GOT3 (cell line): Measurements from ENCODE around the gene SLC22A2.
"Not testable (repeated sequence)": the region's sequence is repeated elsewhere in the genome, so short reads cannot be mapped to it uniquely, and the experiment has no call there.

Source experiments
- DNase-seq: peaks from one replicate; lab custom pipeline; 2025; ENCODE audit warnings: mixed read lengths; lab: John Stamatoyannopoulos, UW

Gene SLC22A2

GRCh38 chr6:160258346-160259142 is at the start of gene SLC22A2:
Gene SLC22A2 (minus strand): TSS chr6:160258821. CDS start chr6:160258757, 64 bp downstream.
- DNase-seq: no peak

GRCh38 chr6:160305926-160306713 is 47.5 kb upstream of the SLC22A2 start:
- no peak for DNase-seq

GRCh38 chr6:160303806-160304205 is 45.2 kb upstream of the SLC22A2 start:
- DNase-seq: no peak

DNA sequence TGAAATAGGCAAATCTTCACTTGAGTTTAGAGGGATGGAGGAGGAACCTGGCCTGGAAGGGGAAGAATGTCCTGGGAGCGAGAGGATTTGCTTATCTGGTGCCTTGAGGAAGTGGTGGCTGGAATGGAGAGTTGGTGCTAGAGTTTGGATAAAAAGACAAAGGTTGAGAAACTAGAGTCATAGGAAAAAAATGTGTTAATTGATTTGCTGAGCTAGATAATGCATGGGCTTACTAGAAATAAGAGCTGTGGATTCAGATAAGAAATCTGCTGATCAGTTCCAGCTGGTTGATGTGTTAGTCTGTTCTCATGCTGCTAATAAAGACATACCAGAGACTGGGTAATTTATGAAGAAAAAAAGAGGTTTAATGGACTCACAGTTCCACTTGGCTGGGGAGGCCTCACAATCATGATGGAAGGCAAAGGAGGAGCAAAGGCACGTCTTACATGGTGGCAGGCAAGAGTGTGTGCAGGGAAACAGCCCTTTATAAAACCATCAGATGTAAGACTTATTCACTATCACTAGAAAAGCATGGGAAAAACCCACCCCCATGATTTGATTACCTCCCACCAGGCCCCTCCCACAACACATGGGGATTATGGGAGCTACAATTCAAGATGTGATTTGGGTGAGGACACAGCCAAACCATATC is 43.9 kb upstream of the SLC22A2 start:
- DNase-seq: not testable (repeated sequence)

GRCh38 chr6:160301339-160301738 is 42.7 kb upstream of the SLC22A2 start:
- no peak for DNase-seq

DNA sequence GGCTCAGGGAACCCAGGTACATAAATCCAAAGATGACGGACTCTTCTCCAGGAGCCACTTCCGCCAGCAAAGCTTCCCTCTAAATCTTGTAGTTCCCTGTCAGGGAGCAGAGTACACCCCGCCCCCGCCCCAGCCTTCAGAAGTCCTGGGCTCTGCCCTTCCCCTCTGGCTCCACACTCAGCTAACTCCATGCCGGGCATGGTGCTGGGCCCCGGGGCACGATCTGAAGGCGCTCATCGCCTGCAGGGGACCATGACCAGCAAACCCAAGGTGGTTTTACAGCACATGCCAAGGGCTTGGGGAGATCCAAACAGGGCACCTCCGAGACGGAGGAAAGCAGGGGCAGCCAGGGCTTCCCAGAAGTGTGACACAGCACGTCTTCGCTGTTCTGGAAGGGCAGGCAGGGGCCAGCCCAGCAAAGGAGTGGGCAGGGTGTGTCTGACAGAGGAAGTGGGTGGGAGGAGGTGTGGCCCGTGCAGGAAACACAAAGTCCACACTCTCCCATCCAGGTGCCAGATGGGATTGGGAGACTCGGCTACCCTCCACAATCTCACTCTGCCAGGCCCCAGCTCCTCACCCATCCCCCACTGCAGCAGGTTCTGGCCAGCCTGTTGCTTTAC is 41.6 kb upstream of the SLC22A2 start:
- no peak for DNase-seq

- DNase-seq: no peak
Observed at GRCh38 chr6:160299559-160299958, 40.9 kb upstream of the SLC22A2 start.

GRCh38 chr6:160298121-160298520 is 39.5 kb upstream of the SLC22A2 start:
- DNase-seq: no peak

- no peak for DNase-seq
Observed at GRCh38 chr6:160297310-160297709, 38.7 kb upstream of the SLC22A2 start.

DNA sequence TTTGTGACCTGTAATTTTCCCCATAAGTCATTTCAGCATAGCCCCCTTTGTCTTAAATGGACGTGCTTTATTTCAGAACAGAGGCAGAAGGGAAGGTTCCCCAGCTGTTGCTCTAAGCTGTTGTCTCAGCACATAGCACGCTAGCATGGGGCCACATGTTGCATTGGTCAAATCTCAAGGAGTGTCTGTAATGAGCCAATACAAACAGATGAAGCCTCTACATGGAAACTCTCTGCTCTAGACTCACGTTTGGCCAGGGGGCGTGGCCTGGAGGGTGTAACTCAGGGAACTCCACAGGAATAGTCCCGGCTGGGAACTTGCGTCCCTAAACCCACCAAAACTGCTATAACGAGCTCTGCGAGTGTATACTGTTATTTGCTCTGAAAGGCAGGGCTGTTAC is 35.2 kb upstream of the SLC22A2 start:
- no peak for DNase-seq

- DNase-seq: no peak
Observed at GRCh38 chr6:160285541-160286105, 27.0 kb upstream of the SLC22A2 start.

DNA sequence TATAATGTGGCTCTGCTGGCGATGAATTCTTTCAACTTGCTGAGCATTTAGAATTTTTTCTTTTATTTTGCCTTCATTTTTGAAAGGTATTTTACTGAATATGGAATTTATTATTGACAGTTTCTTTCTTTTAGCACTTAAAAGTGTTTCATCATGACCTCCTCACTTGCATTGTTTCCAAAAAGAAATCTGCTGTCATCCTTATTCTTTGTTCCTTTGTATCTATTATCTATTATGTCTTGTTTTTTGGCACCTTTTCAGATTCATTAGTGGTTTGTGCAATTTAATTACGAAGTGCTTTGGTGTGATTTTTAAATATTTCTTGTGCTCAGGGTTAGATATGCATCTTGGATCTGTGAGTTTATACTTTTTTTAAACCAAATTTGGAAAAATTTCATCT is 26.0 kb upstream of the SLC22A2 start:
- DNase-seq: no peak

DNA sequence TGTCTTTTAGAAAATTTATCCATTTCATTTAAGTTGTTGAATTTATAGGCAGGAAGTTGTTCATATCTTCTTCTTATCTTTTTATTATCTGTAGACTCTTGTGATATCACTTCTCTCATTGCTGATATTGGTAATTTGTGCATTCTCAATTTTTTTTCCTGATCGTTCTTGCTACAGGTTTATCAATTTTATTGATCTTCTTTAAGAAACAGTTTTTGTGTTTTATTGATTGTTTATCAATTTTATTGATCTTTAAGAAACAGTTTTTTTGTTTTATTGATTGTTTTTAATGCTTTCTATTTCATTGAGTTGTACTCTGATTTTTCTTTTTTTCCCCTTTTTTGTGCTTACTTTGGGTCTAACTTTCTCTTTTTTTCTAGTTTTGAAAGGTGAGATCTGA is 23.8 kb upstream of the SLC22A2 start:
- no peak for DNase-seq

GRCh38 chr6:160279850-160280249 is 21.2 kb upstream of the SLC22A2 start:
- DNase-seq: no peak

GRCh38 chr6:160278786-160279310 is 20.2 kb upstream of the SLC22A2 start:
- DNase-seq: no peak

- no peak for DNase-seq
Observed at GRCh38 chr6:160278311-160278710, 19.7 kb upstream of the SLC22A2 start.

GRCh38 chr6:160277546-160277945 is 18.9 kb upstream of the SLC22A2 start:
- DNase-seq: no peak

DNA sequence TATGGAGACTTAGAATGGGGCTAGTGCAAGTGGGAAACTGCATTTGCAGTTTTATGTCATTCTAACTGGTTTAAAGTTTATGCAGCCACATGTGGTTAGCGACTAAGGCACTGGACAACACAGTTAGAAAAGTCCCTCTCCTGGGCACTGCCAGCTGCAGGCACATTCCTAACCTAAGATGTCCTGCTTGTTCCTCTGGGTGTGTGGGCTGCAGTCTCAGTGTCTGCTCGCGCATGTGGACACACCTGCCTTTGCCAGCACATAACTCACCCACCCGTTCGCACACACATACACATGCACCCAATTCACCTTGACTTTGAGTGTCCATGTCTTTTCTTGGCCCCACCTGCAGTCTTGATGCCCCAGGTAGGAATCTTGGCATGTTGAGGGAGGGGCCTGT is 18.5 kb upstream of the SLC22A2 start:
- DNase-seq: no peak

- no peak for DNase-seq
Observed at GRCh38 chr6:160276126-160276525, 17.5 kb upstream of the SLC22A2 start.

DNA sequence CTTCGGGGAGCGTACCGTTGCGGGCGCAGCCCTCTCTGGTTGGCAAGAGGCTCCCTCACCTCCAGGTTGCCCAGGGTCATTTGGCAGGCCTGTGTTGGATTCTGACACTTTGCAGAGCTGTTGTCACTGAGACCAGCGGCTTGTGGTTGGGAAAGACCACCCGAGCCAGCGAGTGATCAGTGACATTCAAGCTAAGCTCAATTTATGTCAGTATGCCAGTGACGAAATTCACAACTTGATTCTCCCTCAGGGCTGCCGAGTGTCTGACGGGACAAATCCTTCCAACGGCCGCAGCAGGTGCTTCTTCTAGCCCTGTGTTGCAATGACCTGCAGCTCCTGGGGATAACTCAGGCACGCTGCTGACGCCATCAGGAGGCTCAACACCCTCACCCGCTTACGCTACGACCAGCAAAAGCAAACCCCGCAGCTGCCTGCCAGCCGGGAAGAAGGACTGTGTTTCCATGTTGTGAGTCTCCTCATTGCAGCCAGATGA is 16.9 kb upstream of the SLC22A2 start:
- DNase-seq: no peak

- DNase-seq: no peak
Observed at GRCh38 chr6:160274871-160275510, 16.4 kb upstream of the SLC22A2 start.
